Inflammatory macrophage treated with lipopolysaccharide for 4 hours (primary cell): ENCODE results near the gene DNAJC10.
"Not testable (repeated sequence)": the region's sequence is repeated elsewhere in the genome, so short reads cannot be mapped to it uniquely, and the experiment has no call there.

Experiments
- DNase-seq: peaks from one replicate; pipeline ENCODE4 v3.0.0-alpha.2; 2020

Gene DNAJC10

DNA sequence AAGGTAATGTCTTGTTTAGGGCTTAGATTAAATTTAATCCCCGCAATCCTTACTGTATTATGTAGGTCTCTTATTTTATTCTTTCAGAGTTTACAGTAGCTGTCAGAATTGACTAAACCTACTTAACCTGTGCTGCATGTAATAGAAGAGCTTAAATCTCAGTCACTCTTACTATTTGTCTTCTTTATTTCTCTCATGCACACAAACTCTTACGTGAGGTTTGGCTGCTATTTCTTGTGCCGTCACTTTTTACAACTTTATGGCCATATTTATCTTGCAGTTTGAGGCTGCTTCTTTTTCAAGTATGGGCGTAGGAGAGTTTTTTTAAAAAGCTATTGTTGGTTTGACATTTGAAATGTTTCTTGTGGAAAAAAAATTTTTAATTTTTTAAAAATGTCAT is 12.0 kb downstream of the DNAJC10 start:
- no peak for DNase-seq

- DNase-seq, result no peak
Measured at GRCh38 chr2:182729710-182730339, 13.8 kb downstream of the DNAJC10 start.

- DNase-seq, result no peak
Measured at GRCh38 chr2:182730486-182730885, 14.4 kb downstream of the DNAJC10 start.

GRCh38 chr2:182732736-182733135 is 16.7 kb downstream of the DNAJC10 start:
- DNase-seq, result no peak

DNA sequence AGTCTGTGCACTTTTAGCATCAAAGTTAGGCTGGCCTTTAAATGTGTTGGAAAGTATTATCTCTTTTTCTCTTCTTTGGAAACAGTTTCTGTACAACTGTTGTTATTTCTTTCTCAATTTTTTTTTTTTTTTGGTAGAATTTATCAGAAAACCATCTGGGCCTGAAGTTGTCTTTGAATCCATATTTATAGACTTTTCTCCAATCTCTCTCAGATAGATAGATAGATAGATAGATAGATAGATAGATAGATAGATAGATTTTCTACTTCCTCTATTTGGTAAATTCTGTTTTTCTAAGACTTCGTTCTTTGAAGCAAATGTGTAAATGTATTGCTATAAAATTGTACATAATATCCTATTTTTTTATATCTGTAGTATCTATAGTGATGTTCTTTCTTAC is 17.5 kb downstream of the DNAJC10 start:
- DNase-seq, result no peak

GRCh38 chr2:182736856-182737255 is 20.8 kb downstream of the DNAJC10 start:
- DNase-seq, result not testable (repeated sequence)

- no peak for DNase-seq
Measured at GRCh38 chr2:182740701-182741100, 24.6 kb downstream of the DNAJC10 start.

DNA sequence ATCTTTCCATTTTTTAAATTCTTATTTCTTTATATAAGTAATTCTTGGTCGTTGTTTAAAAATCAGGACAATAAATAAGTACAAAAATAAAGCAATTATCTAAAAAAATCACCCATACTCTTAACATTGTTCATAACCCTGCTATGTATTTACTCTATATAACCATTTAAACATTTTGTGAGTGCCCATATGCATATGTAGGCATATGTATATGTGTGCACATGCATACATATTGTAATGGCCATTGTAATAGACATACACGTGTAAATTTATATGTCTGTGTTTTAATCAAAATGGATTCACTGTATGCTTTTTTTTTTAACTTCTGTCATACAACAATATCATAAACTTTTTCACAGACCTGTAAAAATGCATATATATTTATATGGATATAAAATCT is 25.6 kb downstream of the DNAJC10 start:
- DNase-seq, result no peak

GRCh38 chr2:182744490-182744889 is 28.4 kb downstream of the DNAJC10 start:
- no peak for DNase-seq

- DNase-seq, result no peak
Measured at GRCh38 chr2:182745061-182745460, 29.0 kb downstream of the DNAJC10 start.

DNA sequence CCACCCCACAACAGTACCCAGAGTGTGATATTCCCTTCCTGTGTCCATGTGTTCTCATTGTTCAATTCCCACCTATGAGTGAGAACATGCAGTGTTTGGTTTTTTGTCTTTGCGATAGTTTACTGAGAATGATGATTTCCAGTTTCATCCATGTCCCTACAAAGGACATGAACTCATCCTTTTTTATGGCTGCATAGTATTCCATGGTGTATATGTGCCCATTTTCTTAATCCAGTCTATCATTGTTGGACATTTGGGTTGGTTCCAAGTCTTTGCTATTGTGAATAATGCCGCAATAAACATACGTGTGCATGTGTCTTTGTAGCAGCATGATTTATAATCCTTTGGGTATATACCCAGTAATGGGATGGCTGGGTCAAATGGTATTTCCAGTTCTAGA is 29.8 kb downstream of the DNAJC10 start:
- not testable (repeated sequence) for DNase-seq

DNA sequence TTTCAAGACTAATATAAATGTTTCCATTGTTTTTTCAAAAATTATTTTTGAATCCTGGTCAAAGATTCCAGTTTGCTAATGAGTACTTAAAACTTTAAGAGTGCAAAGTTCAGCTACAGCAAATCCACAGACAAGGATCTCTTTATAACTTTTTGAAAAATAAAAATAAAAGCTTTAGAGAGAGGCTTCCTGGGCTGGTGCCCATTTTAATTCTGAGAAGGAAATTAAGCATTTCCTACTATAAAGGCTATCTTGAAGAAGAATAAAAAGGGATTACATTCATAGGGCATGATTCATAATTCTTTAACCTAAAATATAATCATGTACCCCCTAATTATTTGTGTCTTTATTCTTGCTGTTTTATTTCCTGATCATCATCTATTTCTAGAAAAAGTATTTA is 38.2 kb downstream of the DNAJC10 start:
- DNase-seq, result no peak

- no peak for DNase-seq
Measured at GRCh38 chr2:182758379-182758778, 42.3 kb downstream of the DNAJC10 start.

DNA sequence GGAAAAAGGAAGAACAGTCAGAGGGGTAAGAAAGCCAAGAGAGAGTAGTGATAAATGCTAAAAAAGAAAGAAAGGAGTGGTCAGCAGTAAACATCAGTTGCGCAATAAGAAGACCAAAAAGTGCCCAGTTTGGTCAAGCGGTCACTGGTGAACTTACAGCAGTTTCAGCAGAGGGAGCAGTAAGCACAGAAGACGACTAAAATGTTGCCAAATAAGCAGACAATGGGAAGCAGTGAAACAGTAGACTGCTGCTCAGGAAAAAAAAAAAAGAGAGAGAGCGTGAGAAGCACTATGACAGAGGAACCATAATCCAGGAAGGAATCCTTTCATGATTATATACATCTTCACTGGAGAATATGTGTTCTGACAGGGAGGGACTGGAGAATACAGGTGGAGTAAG is 45.8 kb downstream of the DNAJC10 start:
- DNase-seq, result no peak

GRCh38 chr2:182763311-182763912 is 47.4 kb downstream of the DNAJC10 start:
- no peak for DNase-seq

DNA sequence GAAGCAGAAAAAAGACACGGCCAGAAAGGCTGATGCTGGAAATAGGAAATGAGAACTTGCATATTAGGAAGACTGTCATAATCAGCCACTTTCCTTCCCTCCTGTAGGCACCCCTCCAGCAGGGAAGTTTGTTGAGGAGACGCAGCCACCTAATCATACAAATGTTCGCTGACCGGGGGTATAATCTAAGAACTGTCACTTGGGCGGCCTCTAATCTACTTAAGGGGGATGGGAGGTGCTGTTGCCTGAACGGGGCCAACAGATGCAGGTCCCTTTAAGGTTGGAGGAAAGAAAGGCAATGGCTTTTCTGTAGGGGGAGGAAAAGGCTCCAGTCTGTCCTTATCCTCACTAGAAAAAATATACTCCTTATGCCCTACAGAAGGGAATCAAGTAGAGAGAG is 50.6 kb downstream of the DNAJC10 start:
- no peak for DNase-seq

GRCh38 chr2:182767578-182767977 is 51.5 kb downstream of the DNAJC10 start:
- DNase-seq, result peak; percentile 3

DNA sequence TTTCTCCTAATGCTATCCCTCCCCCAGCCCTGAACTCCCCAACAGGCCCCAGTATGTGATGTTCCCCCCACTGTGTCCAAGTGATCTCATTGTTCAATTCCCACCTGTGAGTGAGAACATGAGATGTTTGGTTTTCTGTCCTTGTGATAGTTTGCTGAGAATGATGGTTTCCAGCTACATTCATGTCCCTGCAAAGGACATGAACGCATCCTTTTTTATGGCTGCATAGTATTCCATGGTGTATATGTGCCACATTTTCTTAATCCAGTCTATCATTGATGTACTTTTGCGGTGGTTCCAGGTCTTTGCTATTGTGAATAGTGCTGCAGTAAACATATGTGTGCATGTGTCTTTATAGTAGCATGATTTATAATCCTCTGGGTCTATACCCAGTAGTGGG is 52.9 kb downstream of the DNAJC10 start:
- DNase-seq, result not testable (repeated sequence)

GRCh38 chr2:182779323-182779722 is 63.3 kb downstream of the DNAJC10 start:
- DNase-seq, result no peak

DNA sequence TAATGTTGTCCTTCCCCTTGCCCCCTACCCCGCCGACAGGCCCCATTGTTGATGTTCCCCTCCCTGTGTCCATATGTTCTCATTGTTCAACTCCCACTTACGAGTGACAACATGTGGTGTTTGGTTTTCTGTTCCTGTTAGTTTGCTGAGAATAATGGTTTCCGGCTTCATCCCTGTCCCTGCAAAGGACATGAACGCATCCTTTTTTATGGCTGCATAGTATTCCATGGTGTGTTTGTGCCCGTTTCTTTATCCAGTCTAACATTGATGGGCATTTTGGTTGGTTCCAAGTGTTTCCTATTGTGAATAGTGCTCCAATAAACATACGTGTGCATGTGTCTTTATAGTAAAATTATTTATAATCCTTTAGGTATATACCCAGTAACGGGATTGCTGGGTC is 65.0 kb downstream of the DNAJC10 start:
- not testable (repeated sequence) for DNase-seq

GRCh38 chr2:182782686-182783085 is 66.6 kb downstream of the DNAJC10 start:
- not testable (repeated sequence) for DNase-seq

GRCh38 chr2:182784058-182784706 is 68.1 kb downstream of the DNAJC10 start:
- DNase-seq, result no peak

DNA sequence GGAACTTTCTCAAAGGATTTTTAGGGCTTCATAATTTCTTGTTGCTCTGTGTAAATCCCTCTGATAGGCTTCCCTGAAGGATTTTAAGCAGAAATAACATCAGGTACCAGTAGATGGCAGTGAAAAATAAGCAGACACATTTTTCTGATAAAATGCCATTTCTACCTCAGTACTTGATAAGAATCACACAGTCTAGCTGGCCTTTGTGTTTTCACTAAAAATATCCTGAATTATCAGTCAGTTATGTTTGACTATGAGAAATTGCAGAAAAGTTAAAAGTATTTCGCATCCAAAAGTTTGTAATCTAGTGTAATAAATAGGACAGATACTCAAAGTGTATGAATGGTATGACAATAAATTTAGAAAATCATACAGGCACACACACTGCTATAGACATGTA is 68.7 kb downstream of the DNAJC10 start:
- no peak for DNase-seq

DNA sequence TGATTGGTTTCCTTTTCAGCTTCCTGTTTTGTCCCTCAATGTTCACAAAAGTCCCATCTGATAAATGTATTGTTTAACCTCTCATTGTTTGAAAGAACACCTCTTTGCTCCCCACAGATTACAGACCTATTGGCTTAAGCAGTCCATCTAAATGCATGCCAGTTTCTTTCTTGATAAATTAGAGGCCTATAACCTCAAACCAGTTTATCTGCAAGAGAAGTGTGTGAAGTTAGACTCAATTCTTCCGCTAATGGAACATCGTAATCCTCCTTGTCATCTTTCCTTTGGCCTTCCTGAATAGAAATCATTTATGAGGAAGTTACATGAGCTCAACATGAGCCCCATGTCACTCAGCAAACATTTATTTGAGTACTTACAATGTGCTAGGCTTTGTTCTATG is 76.4 kb downstream of the DNAJC10 start:
- DNase-seq, result no peak

GRCh38 chr2:182798736-182799135 is 82.7 kb downstream of the DNAJC10 start:
- DNase-seq, result no peak
